NB4 (cell line): ENCODE results near the gene COL4A6.

ENCODE experiments used
- CTCF ChIP-seq: IDR thresholded peaks from one replicate; pipeline ENCODE4 v1.5.1; 2012; ENCODE audit warnings: low read depth, low read length
- MAX ChIP-seq: IDR thresholded peaks from 2 replicates; pipeline ENCODE4 v1.6.1; 2011; ENCODE audit warnings: low read depth, low read length
- MYC ChIP-seq: IDR thresholded peaks from 2 replicates; pipeline ENCODE4 v1.6.1; 2011; ENCODE audit warnings: low read depth, low read length
- POLR2A ChIP-seq: IDR thresholded peaks from 2 replicates; pipeline ENCODE4 v1.6.1; 2011; ENCODE audit warnings: mild to moderate bottlenecking; ENCODE audit not compliant: insufficient read length; ENCODE audit errors: extremely low read depth

DNA sequence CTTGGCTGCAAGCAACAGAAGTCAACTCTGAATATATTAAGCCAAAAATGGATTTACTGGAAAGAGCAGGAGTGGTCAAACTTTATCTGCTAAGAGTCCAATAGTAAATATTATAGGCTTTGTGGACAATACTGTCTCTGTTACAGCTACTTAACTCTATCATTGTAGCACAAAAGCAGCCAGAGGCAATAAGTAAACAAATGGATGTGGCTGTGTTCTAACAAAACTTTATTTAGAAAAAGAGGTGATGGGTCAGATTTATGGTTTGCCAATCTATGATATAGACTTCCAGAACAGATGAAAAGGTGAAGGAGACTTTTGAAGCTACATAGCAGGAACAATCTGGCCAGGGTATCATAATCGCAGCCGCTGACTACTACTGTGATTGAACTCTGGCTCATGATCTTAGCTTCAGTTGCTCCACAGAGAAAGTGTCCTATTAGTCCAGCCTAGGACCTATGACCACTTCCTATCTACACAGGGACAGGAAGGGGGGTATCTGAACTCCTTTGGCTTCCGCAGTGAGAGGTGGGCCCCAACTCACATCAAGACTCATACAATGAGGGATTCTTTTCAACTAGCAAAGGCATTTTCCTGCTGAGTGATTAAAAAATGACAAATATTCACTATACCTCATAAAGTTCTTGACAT is 191.8 kb downstream of the COL4A6 start:
- no peak for TF ChIP-seq CTCF
- no peak for TF ChIP-seq POLR2A
- TF ChIP-seq MAX, result no peak
- TF ChIP-seq MYC, result no peak
